GM21381 (cell line): ENCODE measurements around the gene DGKI.

Source experiments
- ATAC-seq: cut with Tn5 transposase; IDR thresholded peaks from one replicate; pipeline ENCODE4 v1.9.1; 2021; ENCODE audit warnings: mild to moderate bottlenecking, moderate library complexity; ENCODE audit not compliant: unreplicated experiment

Gene DGKI

DNA sequence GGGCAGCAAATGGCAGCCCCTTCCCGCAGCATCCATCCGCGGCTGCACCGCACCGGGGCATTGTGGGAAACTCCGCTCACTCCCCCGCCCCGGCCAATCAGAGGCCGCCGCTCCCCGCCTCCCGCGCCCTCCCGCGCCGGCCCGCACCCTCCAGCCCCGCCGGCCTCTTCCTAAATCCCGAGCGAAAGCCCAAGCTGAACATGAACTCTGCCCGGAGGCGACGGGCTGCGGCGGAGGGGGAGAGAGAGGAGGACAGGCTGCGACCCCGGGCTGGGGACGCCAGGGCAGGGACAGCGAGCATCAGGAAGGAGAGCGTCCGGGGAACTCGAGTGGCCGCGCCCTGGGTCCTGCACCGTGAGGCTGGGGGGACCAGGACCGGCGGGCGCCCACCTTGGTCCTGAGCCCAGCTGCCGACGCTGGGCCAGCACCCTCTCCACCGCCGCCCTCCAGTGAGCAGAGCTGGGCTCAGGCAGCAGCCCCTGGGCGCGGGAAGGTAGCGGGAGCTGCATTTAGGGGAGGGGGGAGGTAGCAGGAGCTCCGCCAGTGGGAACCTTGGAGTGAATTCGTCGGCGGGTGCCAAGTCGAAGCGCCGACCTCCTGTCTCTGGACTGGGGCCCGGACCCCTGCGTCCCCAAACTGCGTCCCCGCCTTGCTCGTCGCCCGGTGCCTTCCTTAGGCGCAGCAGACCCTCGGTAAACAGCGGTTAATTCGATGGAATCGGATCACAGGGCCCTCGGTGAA lies at the start of gene DGKI:
Gene DGKI, minus strand, starts transcription at position 148 of the 741 bp plus-strand sequence.
- ATAC-seq = no peak

DNA sequence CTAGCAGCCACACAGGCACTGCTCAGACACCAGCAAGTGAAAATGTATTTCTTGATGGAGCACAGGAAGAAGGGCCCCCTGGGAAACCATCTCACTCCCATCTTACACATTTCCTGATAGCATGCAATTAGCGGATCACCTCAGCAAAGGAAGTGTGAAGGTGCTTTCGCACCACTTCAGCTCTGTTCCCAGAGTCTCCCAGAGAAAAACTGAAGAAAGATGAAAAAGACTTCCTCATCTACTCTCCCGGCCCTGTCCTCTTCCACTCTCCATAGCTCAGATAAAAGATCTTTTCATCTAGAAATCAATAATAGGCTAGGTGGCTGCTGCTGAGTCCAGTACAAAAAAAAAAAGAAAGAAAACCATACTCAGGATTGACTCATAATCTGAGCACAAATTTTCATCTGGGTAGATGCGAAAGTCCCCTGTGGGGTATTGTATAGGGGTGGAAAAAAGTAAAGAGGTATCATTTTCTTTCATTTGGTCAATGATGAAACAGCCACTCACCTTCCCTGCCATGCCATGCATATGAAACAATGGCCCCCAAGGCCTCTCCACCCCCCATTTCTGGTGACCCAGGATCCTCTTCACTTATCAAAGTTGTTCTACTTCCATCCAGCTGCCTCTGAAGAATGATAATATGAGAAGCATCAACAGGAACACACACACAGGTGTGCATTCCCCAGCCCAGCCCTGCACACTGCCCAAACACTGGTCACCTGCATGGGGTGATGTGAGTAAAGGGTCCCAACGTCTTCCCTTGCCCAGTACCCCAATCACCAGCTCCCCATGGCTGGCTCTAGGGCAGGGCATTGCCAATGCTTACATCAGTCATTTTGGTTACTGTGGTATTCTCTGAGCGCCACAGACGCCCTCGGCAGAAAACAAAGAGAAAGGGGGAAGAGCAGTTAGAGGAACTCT lies 48.8 kb upstream of the DGKI start:
- peak; percentile 77 for ATAC-seq

DNA sequence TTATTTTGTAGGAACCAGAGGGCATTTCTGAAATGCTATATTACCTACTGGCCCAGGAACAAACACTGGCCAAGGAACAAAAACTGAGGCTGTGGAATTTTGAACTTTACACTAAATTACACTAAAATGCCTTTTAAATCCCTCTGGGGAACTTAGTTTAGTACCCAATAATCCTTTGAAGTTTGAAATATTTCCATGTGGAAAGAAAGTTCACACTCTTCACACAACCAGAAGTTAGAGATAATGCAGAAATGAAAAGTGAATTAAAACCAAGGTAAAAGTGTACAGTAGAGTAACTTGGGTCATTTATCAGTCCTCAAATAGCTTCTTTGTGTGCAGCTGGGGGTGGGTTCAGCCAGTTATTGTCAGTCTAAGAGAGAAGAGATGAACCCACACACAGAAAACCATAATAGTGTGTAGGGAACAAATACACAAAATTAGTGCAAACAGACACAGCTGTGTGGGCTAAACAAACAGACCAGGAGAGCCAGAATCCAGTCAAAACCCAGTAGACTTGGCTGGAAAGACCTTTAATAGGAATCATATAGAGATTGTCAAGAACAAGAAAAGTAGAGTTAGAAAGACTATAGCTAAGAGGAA lies 46.5 kb upstream of the DGKI start:
- ATAC-seq = no peak

DNA sequence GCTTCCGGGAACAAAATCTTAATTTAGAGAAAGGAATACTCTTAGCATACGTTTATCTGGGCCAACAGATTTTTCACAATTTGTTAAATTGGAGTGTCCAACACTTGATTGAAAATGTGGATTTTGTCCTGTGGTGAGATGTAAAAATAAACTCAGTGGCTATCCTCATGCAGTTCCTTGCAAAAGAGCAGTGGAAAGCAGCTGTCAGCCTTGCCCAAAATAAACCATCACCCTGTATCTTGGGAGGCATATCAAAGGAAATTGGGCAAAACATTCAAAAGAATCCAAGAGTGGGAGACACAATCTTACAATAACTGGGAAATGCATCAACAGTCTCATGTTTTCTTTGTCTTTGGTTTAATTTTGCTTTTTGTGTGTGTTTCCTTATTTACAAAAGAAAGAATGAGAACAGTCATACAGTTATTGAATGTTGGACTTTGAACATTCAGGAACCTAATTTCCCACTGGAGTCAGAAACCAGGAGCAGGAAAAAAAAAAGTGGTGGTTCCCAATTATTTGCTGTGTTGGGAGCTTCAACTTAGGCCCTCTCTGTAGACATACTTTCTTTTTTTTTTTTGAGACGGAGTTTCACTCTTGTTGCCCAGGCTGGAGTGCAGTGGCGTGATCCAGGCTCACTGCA lies 44.4 kb upstream of the DGKI start:
- no peak for ATAC-seq

DNA sequence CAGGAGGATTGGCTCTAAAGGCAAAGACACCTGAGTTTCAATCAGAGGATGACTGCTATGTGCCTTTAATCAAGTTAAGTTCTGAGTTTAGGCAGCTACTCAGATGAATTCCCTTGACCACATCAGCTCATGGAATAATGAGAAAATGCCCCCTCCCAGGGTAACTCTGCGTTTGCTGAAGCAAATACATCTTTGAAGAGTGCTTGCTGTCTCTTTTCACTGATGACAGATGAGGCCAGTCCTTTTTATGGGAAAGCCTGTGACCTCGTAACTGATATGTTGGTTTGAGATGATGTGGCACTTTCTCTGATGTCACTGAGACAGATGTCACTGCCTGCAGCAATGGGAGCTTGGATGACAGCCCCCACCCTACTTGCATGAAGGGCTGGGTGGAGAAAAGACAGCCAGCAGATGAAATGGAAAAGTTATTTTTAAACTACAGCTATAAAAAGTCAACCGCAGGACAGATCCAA lies 43.7 kb upstream of the DGKI start:
- no peak for ATAC-seq

DNA sequence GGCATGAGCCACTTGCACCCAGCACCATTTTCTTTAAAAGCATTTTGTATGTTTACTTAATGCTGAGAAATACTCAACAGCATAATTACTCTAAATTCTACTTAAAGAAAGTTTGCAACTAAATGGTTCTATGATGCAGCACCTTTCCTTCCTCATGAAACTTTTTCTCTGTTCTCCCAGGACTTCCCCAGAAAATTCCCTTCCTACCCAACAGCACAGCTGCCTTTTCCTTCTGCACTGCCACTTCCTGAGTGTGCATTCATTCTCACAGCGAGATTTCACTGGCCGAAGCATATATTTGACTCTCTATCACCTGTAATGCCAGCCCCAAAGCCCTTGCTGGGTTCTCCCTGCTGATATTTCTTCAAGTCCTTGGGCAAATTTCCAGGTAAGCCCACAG lies 41.5 kb upstream of the DGKI start:
- no peak for ATAC-seq

DNA sequence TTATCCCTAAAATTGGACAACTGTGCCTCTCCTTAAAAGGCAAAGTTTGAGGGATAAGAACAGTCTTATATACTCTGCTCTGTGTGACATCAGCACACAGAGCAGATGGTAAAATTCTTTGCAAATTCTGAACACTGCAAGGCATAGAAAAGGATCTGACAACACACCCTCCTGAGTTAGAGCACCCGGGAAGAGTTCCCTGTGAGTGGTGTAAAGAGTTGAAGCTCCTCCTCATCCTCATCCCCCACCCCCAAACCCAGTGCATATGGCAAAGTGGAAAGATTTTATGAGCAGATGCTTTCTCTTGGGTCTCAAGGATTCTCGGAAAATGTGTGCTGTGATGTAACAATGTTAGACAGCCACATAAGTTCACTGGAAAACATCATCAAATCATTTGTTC lies 40.0 kb upstream of the DGKI start:
- no peak for ATAC-seq

DNA sequence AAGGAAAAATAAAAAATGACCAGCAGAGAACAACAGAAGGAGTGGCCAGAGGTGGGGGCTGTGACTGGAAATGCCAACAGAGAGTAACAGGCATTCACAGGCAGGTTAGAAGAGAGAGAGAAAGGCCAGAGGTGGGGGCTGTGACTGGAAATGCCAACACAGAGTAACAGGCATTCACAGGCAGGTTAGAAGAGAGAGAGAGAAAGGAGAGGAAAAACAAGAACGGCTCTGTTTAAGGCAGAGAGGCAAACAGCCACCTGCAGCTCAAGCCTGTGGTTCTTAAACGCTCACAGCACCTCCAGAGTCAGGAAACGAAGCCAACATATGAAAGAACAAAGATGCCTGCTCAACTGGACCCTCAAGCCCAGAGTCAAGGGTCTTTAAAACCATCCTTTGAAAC lies 39.5 kb upstream of the DGKI start:
- no peak for ATAC-seq

DNA sequence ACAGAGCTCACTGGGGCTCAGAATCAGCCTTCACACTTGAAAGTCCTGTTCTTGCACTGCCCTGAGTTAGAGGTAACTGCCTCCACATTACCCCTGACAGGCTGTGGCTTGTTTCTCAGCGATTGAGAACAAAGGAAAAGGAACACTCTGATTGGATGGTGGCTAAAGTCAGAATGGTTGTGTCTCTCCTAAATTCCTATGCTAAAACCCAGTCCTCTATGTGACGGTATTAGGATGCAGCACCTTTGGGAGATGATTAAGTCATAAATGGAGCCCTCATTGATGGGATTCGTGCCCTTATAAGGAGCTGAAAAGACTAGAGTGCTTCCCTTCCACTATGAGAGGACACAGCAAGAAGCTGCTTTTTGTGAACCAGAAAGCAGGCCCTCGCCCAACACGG lies 38.9 kb upstream of the DGKI start:
- no peak for ATAC-seq

DNA sequence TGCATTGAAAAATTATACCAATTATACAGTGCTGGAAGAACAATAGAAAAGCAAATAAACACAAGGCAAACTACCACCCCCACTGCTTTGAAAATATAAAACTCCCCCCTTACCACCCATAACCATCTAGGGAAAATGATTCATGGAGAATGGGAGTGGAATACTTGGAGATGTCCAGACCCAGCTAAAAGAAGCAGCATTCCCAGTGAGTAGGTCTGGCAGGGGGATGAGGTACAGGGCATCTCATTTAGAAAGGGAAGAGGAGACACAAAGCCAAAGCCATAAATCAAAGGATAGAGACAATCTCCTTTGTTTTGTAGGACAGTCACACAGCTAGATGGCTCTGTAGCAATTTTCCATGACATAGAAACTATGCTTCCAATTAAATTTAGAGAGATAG lies 36.0 kb upstream of the DGKI start:
- no peak for ATAC-seq

DNA sequence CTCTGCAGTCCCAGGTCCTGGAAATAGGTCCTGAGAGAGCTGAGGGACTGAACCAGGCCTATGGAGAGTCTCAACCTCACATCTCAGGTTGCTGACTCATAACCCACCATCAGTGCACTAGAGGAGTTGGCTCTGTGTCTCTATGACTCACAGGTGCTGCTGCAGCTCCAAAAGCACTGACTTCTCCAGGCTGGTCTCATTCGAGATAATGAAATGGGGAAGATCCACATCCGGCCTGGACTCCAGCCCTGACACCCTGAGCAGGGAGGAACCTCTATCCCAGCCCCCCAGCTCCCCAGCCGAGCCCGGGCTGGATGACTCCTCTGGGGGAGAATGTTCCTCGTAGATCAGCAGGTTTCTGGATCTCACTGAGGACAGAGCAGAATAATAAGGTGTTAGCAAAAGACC lies 35.5 kb upstream of the DGKI start:
- ATAC-seq = peak; percentile 94

DNA sequence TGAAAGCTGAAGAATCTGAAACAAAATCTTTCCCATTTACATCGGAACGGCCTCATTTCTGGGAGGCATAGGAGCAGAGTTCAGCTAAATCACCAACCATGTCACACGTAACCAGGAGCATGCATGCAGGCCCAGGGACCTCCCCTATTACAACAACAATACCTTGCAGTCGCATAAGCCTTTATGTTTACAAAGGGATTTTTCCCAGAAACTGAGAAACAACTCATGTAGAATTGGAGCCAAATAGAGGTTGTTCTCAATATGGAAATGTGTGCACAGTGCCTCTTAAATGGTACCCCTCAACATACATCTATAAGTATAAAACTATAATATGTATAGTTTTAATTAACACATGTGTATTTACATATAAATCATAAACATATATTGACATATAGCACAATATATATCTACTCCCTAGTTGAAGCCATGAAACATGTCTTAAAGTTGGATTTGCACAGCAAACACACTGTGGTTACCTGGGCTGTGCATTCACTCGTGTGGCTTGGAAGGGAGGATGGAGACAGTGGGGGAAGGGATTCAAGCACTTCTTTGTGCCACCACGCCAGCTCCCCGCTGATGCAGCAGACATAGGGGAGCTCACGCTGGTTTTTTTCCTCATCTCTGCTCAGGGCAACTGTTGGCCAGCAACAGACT lies 35.0 kb upstream of the DGKI start:
- no peak for ATAC-seq

DNA sequence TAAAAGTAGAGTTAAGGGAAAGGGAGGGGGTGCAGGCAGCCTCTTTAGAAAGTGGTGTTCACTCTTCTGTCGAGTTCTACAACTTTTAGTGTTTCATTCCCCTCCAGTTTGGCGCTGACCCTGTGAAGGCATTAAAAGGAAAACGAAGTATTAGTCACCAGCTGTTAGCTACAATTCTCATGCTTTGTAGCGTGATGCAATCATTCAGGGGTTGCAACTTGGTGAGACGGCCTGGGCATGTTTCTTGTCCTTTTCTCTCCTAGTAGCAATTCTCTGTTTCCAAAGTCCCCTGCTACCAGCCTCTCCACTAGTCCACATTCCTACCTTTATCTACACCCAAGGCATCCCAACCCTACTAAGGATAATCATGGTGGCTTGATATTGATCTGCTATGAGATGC lies 33.7 kb upstream of the DGKI start:
- no peak for ATAC-seq

DNA sequence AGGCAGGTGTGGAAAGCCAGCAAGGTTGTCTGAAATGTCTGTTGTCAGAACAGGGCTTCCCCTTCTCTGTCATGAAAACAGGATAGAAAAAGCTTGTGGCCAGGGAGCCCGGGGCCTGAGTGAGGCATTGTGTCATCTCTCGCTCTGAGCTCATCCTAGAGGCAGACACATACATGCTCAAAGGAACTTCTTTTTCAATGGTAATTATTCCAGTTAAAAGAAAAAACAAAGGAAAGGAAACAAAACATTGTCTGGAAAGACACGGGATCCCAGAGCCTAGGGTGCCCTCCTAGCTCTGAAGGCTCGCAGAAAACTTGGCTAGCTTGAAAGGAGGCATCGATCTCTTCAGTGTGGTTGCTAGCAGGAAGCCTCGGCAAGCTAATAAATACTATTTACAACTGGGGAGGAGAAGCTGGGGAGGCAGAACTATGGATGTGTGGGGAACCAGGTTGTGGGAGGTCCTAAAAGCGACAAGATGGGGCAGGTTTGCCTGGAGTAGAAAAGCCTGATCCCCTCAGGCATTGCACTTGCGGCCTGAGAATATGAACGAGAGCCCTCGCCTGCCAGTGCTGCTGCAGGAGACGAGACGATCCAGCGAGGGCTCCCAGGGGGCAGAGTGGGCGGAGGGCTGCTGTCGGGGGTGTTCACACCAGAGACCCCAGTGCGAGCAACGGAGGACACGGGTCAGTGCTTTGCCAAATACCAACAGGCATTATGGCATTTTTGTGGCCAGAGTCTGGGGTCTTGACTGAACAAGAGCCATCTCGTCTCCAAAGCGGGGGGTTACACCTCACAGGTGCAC lies 32.8 kb upstream of the DGKI start:
- ATAC-seq = no peak

DNA sequence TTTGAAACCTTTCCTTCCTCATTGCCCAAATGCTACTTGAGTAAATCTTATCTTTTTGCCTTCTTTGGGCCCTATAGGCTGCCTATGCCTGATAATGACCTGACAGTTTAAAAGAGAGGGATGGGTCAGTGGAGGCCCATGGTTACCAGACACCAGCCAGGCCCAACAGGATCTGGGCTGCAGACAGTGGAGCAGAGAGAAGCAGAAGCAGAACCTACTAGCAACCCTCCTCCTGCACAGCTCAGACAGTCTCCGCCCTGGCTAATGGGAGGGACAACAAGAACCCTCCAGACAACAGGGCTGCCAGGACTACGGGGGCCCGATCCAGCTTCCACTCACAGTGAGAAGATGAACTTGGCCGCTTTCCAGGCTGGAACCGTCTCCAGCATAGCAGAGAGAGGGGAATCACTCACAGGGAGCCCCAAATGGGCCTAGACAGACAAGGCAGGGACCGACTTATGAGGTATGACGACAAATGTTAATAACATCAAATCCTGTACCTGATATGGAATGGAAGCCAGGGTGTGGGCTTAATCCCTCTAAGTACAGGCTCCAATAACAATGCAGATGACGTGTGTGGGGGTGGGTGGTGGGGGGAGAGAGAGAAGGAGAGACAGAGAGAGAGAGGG lies 31.7 kb upstream of the DGKI start:
- ATAC-seq = no peak

DNA sequence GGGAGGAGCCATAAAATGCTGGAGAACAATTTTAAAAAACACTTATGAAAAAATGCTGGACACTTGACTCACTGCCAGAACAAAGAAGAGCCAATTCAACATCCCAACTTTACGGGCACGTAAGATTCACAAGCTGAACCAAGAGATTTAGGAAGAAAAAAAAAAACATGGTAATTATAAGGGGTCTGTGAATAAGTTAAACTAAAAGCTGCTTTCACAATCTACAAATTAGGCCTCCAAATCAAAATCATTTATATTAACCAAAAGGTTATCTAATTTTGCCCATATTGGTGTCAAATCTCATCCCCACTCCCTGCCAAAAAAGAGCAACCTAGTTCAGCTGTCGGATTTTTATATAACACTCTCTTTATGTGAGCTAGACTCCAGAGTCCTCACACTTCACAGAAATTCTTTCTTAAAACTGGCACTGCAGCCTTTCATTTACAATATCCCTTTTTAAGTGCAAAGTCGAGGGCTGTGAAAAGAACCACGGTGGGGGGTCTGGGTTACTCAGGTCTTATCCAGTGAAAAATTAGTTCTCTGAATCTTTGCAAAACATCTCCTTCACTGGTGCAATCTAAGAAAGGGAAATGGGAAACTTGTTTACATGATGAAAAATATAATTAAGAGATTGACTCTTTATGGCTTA lies 30.4 kb upstream of the DGKI start:
- no peak for ATAC-seq

DNA sequence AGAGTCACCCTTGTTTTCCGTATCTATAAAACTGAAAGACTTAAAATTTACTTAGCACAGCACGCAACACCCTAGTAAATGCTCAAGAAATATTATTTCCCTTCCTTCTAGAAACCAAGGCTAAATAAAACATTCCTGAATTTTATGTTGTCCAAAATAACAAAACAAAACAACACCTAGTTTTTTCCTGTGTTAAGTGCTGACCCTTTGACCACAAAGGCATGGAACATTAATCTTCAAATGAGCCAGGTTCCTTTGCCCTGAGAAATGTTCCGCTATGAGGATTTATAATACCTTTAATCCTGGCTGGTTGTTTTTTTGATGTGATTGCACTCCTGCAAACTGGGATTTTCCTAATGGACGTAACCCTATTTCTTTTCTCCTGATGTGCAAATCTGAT lies 29.0 kb upstream of the DGKI start:
- no peak for ATAC-seq

DNA sequence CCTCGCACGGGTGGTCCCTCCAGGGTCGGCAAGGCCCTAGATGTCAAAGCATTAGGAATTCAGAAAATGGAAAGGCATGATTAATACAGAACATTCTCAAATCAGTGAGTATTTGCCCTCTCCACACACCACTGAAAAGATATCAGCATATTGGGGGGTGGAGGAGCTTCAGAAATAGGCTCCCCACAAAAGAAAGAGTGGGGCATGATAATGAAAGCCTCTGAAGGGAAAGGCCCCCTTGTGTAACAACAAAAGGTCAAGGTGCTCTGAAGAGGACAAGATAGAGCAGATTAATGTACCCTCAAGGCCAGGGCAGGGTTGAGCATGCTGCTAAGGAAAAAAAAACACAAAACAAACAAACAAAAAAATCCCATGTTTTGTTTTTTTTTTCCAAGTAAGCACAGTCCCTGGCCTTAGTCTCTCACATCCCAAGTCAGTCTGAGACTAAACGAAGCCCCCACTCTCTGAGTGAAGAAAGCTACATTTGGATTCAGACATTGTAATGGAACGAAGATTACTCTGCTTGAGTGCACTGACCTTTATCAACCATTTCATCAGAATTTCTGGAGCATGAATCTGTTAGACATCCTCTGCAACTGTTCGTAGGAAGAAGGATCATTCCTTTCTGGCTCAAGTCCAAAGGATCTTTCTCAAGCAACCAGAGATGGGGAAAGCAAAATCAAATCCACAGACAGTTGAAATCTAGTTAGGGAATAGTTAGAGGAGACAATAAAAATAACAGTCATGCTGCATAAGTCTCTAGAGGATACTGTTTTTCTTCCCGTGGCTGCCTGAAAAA lies 27.4 kb upstream of the DGKI start:
- no peak for ATAC-seq
